Ureter (tissue), 1 donor: ENCODE measurements around the gene RNF182. TPM values are rescaled to one million over a fixed set of nuclear protein-coding genes. Genes with fewer than 3 reads are reported as not detected.

Experiments
- total RNA-seq: library from RNA; stranded (reverse); gene quantifications from one replicate; pipeline ENCODE4 v1.2.4, GENCODE V29; 2023
- donor health status: DM: yes; HTN: yes; CAD: no.

The RNF182 gene
- total RNA-seq, 1 donor from 2014 or later: 0.89 TPM

Other genes starting within 250 kb of the RNF182 start
- 41.7 TPM for gene RANBP9, start 213.1 kb upstream of the RNF182 start, total RNA-seq
- 19.3 TPM for gene MCUR1, start 110.4 kb upstream of the RNF182 start, total RNA-seq
- gene CD83, start 192.8 kb downstream of the RNF182 start, total RNA-seq: 2.1 TPM